HepG2 (cell line): ENCODE measurements around the gene TNFSF18. TPM values are rescaled to one million over a fixed set of nuclear protein-coding genes. Genes with fewer than 3 reads are reported as not detected.

Experiments
- ATAC-seq: fragments of 200-7000 bp; cut with Tn5 transposase; 3 replicates; pipeline ENCODE4 v1.9.1; 2020; ENCODE audit warnings: mild to moderate bottlenecking, moderate library complexity
- BruUV-seq: library from RNA; stranded (reverse); fragments of 400-500 nt; replicated peaks from 2 replicates; lab custom pipeline; 2021; lab: Mats Ljungman, UMichigan
- CTCF ChIA-PET: fragments of 300-600 bp; formaldehyde crosslinking; extraction: SDS; loops from one replicate; lab custom pipeline; 2021; ENCODE audit warnings: low total read pairs, inconsistent platforms, low intra/inter-chr PET ratio; lab: Yijun Ruan, JAX
- POLR2A ChIA-PET: fragments of 350-600 bp; sonication (Branson Sonifier 250); formaldehyde crosslinking; loops from one replicate; lab custom pipeline; 2020; ENCODE audit warnings: antibody characterized with exemption, inconsistent platforms; lab: Yijun Ruan, JAX
- DNase-seq: peaks from one replicate; pipeline ENCODE4 v3.0.0-alpha.2; 2015; ENCODE audit warnings: low spot score
- FAIRE-seq: peaks from 3 replicates; lab custom pipeline; 2011; peaks lifted over from hg19 to GRCh38; lab: Jason Lieb, UNC
- H2AFZ ChIP-seq: one replicate; pipeline ENCODE4 v1.6.1; 2011; ENCODE audit warnings: low read length, inconsistent platforms
- H3K27ac ChIP-seq: fragments of 300-600 bp; 3 replicates; pipeline ENCODE4 v1.8.0; 2011; ENCODE audit warnings: mixed run types, mild to moderate bottlenecking, mixed read lengths, low read length, inconsistent platforms; ENCODE audit not compliant: insufficient read depth; ENCODE audit errors: extremely low read length
- H3K27me3 ChIP-seq, 2 experiments: fragments of 200-600 bp in 1 of 2; 2 replicates in 1 of 2; 3 replicates in 1 of 2; pipeline versions ENCODE4 v1.6.0 to v1.8.0; 2011; ENCODE audit warnings: low read length in 2 of 2, mild to moderate bottlenecking in 2 of 2, moderate library complexity in 2 of 2, inconsistent platforms in 1 of 2; ENCODE audit not compliant: insufficient read depth in 2 of 2, control insufficient read depth in 1 of 2
- H3K36me3 ChIP-seq, 2 experiments: fragments of 200-600 bp in 1 of 2; replicated peaks in 1 of 2; 2 replicates in 1 of 2; 3 replicates in 1 of 2; pipeline versions ENCODE4 v1.5.1 to v1.8.0; 2011; ENCODE audit warnings: low read length in 2 of 2, inconsistent platforms in 1 of 2; ENCODE audit not compliant: insufficient read depth in 2 of 2, control insufficient read depth in 1 of 2
- H3K4me1 ChIP-seq: 2 replicates; pipeline ENCODE4 v1.5.1; 2012; ENCODE audit warnings: low read length, inconsistent platforms; ENCODE audit not compliant: insufficient read depth
- H3K4me2 ChIP-seq: 2 replicates; pipeline ENCODE4 v1.6.0; 2011; ENCODE audit warnings: low read depth, low read length, inconsistent platforms
- H3K4me3 ChIP-seq, 3 experiments: fragments of 200-600 bp in 1 of 3; sonication (generic), shearing (Covaris generic) in 1 of 3; replicated peaks in 1 of 3; 2 replicates each; pipeline ENCODE4 v1.5.1; 2011 to 2016; ENCODE audit warnings: low read length in 3 of 3, inconsistent platforms in 2 of 3, low read depth in 2 of 3, mild to moderate bottlenecking in 2 of 3, control low read depth in 1 of 3, mixed read lengths in 1 of 3; ENCODE audit not compliant: insufficient read depth in 1 of 3
- H3K79me2 ChIP-seq: one replicate; pipeline ENCODE4 v1.6.1; 2011; ENCODE audit warnings: low read length, inconsistent platforms; ENCODE audit not compliant: insufficient read depth
- H3K9ac ChIP-seq: 2 replicates; pipeline ENCODE4 v1.6.0; 2011; ENCODE audit warnings: mild to moderate bottlenecking, low read depth, low read length, inconsistent platforms; ENCODE audit not compliant: insufficient read depth
- H3K9me3 ChIP-seq: 2 replicates; pipeline ENCODE4 v1.5.1; 2012; ENCODE audit warnings: mild to moderate bottlenecking, low read length
- H4K20me1 ChIP-seq: 2 replicates; pipeline ENCODE4 v1.6.0; 2011; ENCODE audit warnings: inconsistent platforms, mild to moderate bottlenecking, low read length, moderate library complexity; ENCODE audit not compliant: insufficient read depth
- ARID5B ChIP-seq: IDR thresholded peaks from 2 replicates; pipeline ENCODE4 v1.4.0; 2020; ENCODE audit warnings: mild to moderate bottlenecking, missing genetic modification reagents
- BRCA1 ChIP-seq: sonication (generic); formaldehyde crosslinking; IDR thresholded peaks from 2 replicates; pipeline ENCODE4 v1.4.0; 2020; ENCODE audit warnings: missing genetic modification reagents
- DNMT3B ChIP-seq: conservative IDR thresholded peaks from 2 replicates; pipeline ENCODE4 v1.6.1; 2016; ENCODE audit warnings: missing biosample characterization, control low read depth
- FOXK1 ChIP-seq: sonication (generic); formaldehyde crosslinking; IDR thresholded peaks from 2 replicates; pipeline ENCODE4 v1.4.0; 2020; ENCODE audit warnings: low read depth, missing genetic modification reagents, borderline replicate concordance
- HNF4A ChIP-seq: sonication (generic); formaldehyde crosslinking; IDR thresholded peaks from 2 replicates; pipeline ENCODE4 v1.4.0; 2020; ENCODE audit warnings: missing genetic modification reagents
- HOXA7 ChIP-seq: sonication (generic); formaldehyde crosslinking; IDR thresholded peaks from 2 replicates; pipeline ENCODE4 v1.8.1; 2022; ENCODE audit warnings: mild to moderate bottlenecking, missing genetic modification reagents, moderate library complexity
- IRF1 ChIP-seq: sonication (generic); formaldehyde crosslinking; IDR thresholded peaks from 2 replicates; pipeline ENCODE4 v1.4.0; 2020; ENCODE audit warnings: low read depth, mild to moderate bottlenecking, missing genetic modification reagents
- IRF2 ChIP-seq: IDR thresholded peaks from 2 replicates; pipeline ENCODE4 v1.6.1; 2018; ENCODE audit warnings: missing genetic modification reagents, missing compliant biosample characterization
- MTF2 ChIP-seq: sonication (generic); formaldehyde crosslinking; IDR thresholded peaks from 2 replicates; pipeline ENCODE4 v1.5.0; 2020; ENCODE audit warnings: missing genetic modification reagents, borderline replicate concordance
- ONECUT2 ChIP-seq: sonication (generic); formaldehyde crosslinking; IDR thresholded peaks from 2 replicates; pipeline ENCODE4 v1.4.0; 2020; ENCODE audit warnings: missing genetic modification reagents
- RARG ChIP-seq: sonication (generic); formaldehyde crosslinking; IDR thresholded peaks from 2 replicates; pipeline ENCODE4 v1.4.0; 2020; ENCODE audit warnings: low read depth, mild to moderate bottlenecking, missing genetic modification reagents
- RBM39 ChIP-seq: fragments of 200-400 bp; formaldehyde crosslinking; IDR thresholded peaks from one replicate; pipeline ENCODE4 v1.6.1; 2018; ENCODE audit warnings: antibody characterized with exemption, mild to moderate bottlenecking, low read depth, low read length; ENCODE audit not compliant: poor library complexity, severe bottlenecking
- SNAI1 ChIP-seq: sonication (generic); formaldehyde crosslinking; IDR thresholded peaks from 2 replicates; pipeline ENCODE4 v1.5.0; 2020; ENCODE audit warnings: mild to moderate bottlenecking, missing genetic modification reagents, borderline replicate concordance
- TEAD3 ChIP-seq: optimal IDR thresholded peaks from 2 replicates; pipeline ENCODE3; 2016; ENCODE audit warnings: borderline replicate concordance
- TP53 ChIP-seq: sonication (generic); formaldehyde crosslinking; conservative IDR thresholded peaks from 2 replicates; pipeline ENCODE4 v1.4.0; 2020; ENCODE audit warnings: missing genetic modification reagents
- ZFP37 ChIP-seq: sonication (generic); formaldehyde crosslinking; IDR thresholded peaks from 2 replicates; pipeline ENCODE4 v1.4.0; 2020; ENCODE audit warnings: missing genetic modification reagents, borderline replicate concordance
- ZNF562 ChIP-seq: sonication (generic); formaldehyde crosslinking; IDR thresholded peaks from 2 replicates; pipeline ENCODE4 v1.8.0; 2022; ENCODE audit warnings: missing genetic modification reagents, borderline replicate concordance
- ZNF703 ChIP-seq: sonication (generic); formaldehyde crosslinking; IDR thresholded peaks from 2 replicates; pipeline ENCODE4 v1.5.1; 2020; ENCODE audit warnings: missing genetic modification reagents, mild to moderate bottlenecking, moderate library complexity, borderline replicate concordance
- ZNF75D ChIP-seq: sonication (generic); formaldehyde crosslinking; IDR thresholded peaks from 2 replicates; pipeline ENCODE4 v1.8.1; 2023; ENCODE audit warnings: missing genetic modification reagents, mild to moderate bottlenecking, borderline replicate concordance
- WGBS: methylation state at CpG from one replicate; pipeline ENCODE4 v1.1.6; 2017; ENCODE audit warnings: low lambda C conversion rate; 5-methylcytosine and 5-hydroxymethylcytosine counted together
- in situ Hi-C: cut with HindIII; loops from 2 replicates; pipeline ENCODE4 v1.10.0; 2017; ENCODE audit warnings: low pct_unique_long_range_greater_than_20kb; ENCODE audit not compliant: extremely low pct_ligation_motif_present
- intact Hi-C: fragments of 100-400 bp; cut with micrococcal nuclease; formaldehyde crosslinking; loops from one replicate; pipeline ENCODE4 v1.10.0; 2022; ENCODE audit not compliant: unreplicated experiment
- polyA plus RNA-seq, 8 experiments: library from polyadenylated mRNA; depleted of rRNA in 3 of 8; stranded (reverse) in 7 of 8; unstranded in 1 of 8; fragments of >200 nt; fragmentation: Illumina TruSeq in 4 of 8; extraction: Trizol in 4 of 8; gene quantifications; 2 replicates each; pipeline versions ENCODE4 v1.2.1 to v1.2.3, GENCODE V29; 2011 to 2016; ENCODE audit warnings: low read depth in 4 of 8, missing spikeins in 1 of 8, mixed read lengths in 1 of 8; ENCODE audit not compliant: insufficient read depth in 1 of 8
- total RNA-seq, 5 experiments: library from RNA; depleted of rRNA; stranded (reverse); fragments of >200 nt; fragmentation: Illumina TruSeq; extraction: Trizol; gene quantifications; 2 replicates each; pipeline ENCODE4 v1.2.3, GENCODE V29; 2016; ENCODE audit warnings: low read depth in 1 of 5

TNFSF18 gene
- total and polyA plus RNA-seq, 2 of the 13 experiments (the other 11 are each of a cell fraction or from before 2014, with no cell fraction given): not detected

GRCh38 chr1:173056365-173056764 is 5.6 kb upstream of the TNFSF18 start:
- 100% methylated on average over 1 of the region's 1 CpG for WGBS
- in situ Hi-C loops (no loop called here), intact Hi-C loops (no loop called here)
- DNase-seq: no peak
- no peak for FAIRE-seq
- H2AFZ ChIP-seq: no peak overlapping the region
- no peaks in the 10 kb centered on the region for H3K9me3 ChIP-seq
- no peak for ATAC-seq
- no peaks in the 10 kb centered on the region for H4K20me1 ChIP-seq
- H3K4me3 ChIP-seq: no peak overlapping the region
- no peaks in the 10 kb centered on the region for H3K27me3 ChIP-seq
- TF ChIP-seq DNMT3B (CRISPR knock-in tag): no peak
- no peak for TF ChIP-seq ARID5B
- no peak for TF ChIP-seq SNAI1 (CRISPR knock-in tag)
- TF ChIP-seq TP53 (CRISPR knock-in tag): no peak
- no peak for TF ChIP-seq IRF2 (CRISPR knock-in tag)
- TF ChIP-seq ZFP37 (CRISPR knock-in tag): no peak
- no peak for TF ChIP-seq TEAD3 (CRISPR knock-in tag)
- TF ChIP-seq ONECUT2 (CRISPR knock-in tag): no peak
- TF ChIP-seq FOXK1 (CRISPR knock-in tag): no peak
- no peak for TF ChIP-seq HNF4A (CRISPR knock-in tag)
- no peak for TF ChIP-seq RARG (CRISPR knock-in tag)
- no peak for TF ChIP-seq BRCA1 (CRISPR knock-in tag)
- no peak for TF ChIP-seq ZNF703 (CRISPR knock-in tag)
- no peak for TF ChIP-seq ZNF75D (CRISPR knock-in tag)
- TF ChIP-seq MTF2 (CRISPR knock-in tag): no peak
- no peak for TF ChIP-seq ZNF562 (CRISPR knock-in tag)
- no peak for TF ChIP-seq HOXA7 (CRISPR knock-in tag)
- no peak for TF ChIP-seq IRF1 (CRISPR knock-in tag)
- no peak for TF ChIP-seq RBM39
- no peak overlapping the region for H3K9ac ChIP-seq
- H3K79me2 ChIP-seq: no peaks in the 10 kb centered on the region
- no peak overlapping the region for H3K27ac ChIP-seq
- no TSS peak for BruUV-seq
- ChIA-PET CTCF (no interaction called here), POLR2A (no interaction called here)
- H3K4me1 ChIP-seq: no peaks in the 10 kb centered on the region
- no peak overlapping the region for H3K4me2 ChIP-seq
- H3K36me3 ChIP-seq: no peaks in the 10 kb centered on the region
